H1 (cell line): ENCODE data around the gene GPC6. TPM values are rescaled to one million over a fixed set of nuclear protein-coding genes. Genes with fewer than 3 reads are reported as not detected.

ENCODE experiments used
- CTCF ChIA-PET: fragments of 300-600 bp; sonication (Branson Sonifier 250); formaldehyde crosslinking; loops from one replicate; lab custom pipeline; 2021; ENCODE audit not compliant: partially characterized antibody; lab: Charles Lee
- POLR2A ChIA-PET: fragments of 300-600 bp; sonication (Branson Sonifier 250); formaldehyde crosslinking; loops from one replicate; lab custom pipeline; 2021; ENCODE audit warnings: inconsistent platforms; ENCODE audit not compliant: partially characterized antibody; lab: Charles Lee
- DNase-seq, 2 experiments: peaks; one replicate each; pipeline versions ENCODE4 v3.0.0 to v3.0.0-alpha.2; 2010 to 2022; ENCODE audit warnings: low spot score in 2 of 2, low read depth in 1 of 2, mixed read lengths in 1 of 2
- FAIRE-seq: peaks from 2 replicates; lab custom pipeline; 2011; peaks lifted over from hg19 to GRCh38; lab: Jason Lieb, UNC
- H2AFZ ChIP-seq: 2 replicates; pipeline ENCODE4 v1.8.1; 2012; ENCODE audit warnings: low read length, inconsistent platforms
- H2AK5ac ChIP-seq: 2 replicates; pipeline ENCODE4 v1.6.1; 2013; ENCODE audit warnings: low read depth, low read length
- H2BK120ac ChIP-seq: replicated peaks from 2 replicates; pipeline ENCODE3; 2013; ENCODE audit warnings: low read depth, low read length, inconsistent platforms
- H2BK12ac ChIP-seq: 2 replicates; pipeline ENCODE4 v1.6.1; 2013; ENCODE audit warnings: low read depth, low read length
- H2BK15ac ChIP-seq: 2 replicates; pipeline ENCODE4 v1.6.1; 2013; ENCODE audit warnings: low read length
- H2BK20ac ChIP-seq: 2 replicates; pipeline ENCODE4 v1.6.1; 2013; ENCODE audit warnings: low read length
- H2BK5ac ChIP-seq: 2 replicates; pipeline ENCODE4 v1.6.1; 2013; ENCODE audit warnings: low read depth, low read length
- H3K14ac ChIP-seq: 2 replicates; pipeline ENCODE4 v1.6.1; 2013; ENCODE audit warnings: inconsistent platforms; ENCODE audit not compliant: insufficient read length
- H3K18ac ChIP-seq: 2 replicates; pipeline ENCODE4 v1.6.1; 2013; ENCODE audit warnings: low read length; ENCODE audit errors: extremely low read depth
- H3K23ac ChIP-seq: 2 replicates; pipeline ENCODE4 v1.6.1; 2013; ENCODE audit warnings: inconsistent platforms; ENCODE audit not compliant: insufficient read length
- H3K23me2 ChIP-seq: 2 replicates; pipeline ENCODE4 v1.6.1; 2013; ENCODE audit warnings: low read depth, low read length
- H3K27ac ChIP-seq: 2 replicates; pipeline ENCODE4 v1.6.1; 2011; ENCODE audit warnings: low read depth, low read length, inconsistent platforms
- H3K27me3 ChIP-seq, 4 experiments: replicated peaks in 1 of 4; 1 replicate in 1 of 4; 2 replicates in 3 of 4; pipeline versions ENCODE4 v1.6.1 to v1.8.1; 2011 to 2013; ENCODE audit warnings: low read length in 3 of 4, mild to moderate bottlenecking in 3 of 4, inconsistent platforms in 2 of 4, mixed read lengths in 2 of 4, moderate library complexity in 1 of 4; ENCODE audit not compliant: control insufficient read depth in 3 of 4, insufficient read depth in 3 of 4; ENCODE audit errors: extremely low read depth in 1 of 4
- H3K36me3 ChIP-seq, 4 experiments: 2 replicates each; pipeline versions ENCODE4 v1.6.1 to v1.8.1; 2011 to 2013; ENCODE audit warnings: mild to moderate bottlenecking in 4 of 4, low read length in 3 of 4, moderate library complexity in 2 of 4, control low read depth in 1 of 4, inconsistent platforms in 1 of 4; ENCODE audit not compliant: insufficient read depth in 4 of 4, control insufficient read depth in 2 of 4
- H3K4ac ChIP-seq: replicated peaks from 2 replicates; pipeline ENCODE3; 2013; ENCODE audit warnings: low read length, low read depth, mixed read lengths, inconsistent platforms; ENCODE audit not compliant: insufficient read length
- H3K4me1 ChIP-seq, 4 experiments: replicated peaks in 1 of 4; 1 replicate in 1 of 4; 2 replicates in 3 of 4; pipeline versions ENCODE4 v1.6.1 to v1.8.1; 2011 to 2013; ENCODE audit warnings: low read length in 3 of 4, inconsistent platforms in 2 of 4, mixed read lengths in 1 of 4; ENCODE audit not compliant: insufficient read depth in 4 of 4, control insufficient read depth in 3 of 4
- H3K4me2 ChIP-seq, 2 experiments: 2 replicates each; pipeline versions ENCODE4 v1.6.1 to v1.8.1; 2011 to 2013; ENCODE audit warnings: low read depth in 2 of 2, low read length in 2 of 2, control low read depth in 1 of 2, inconsistent platforms in 1 of 2, mild to moderate bottlenecking in 1 of 2; ENCODE audit not compliant: insufficient read depth in 1 of 2
- H3K4me3 ChIP-seq, 4 experiments: fragments of 200-600, 300-600 bp in 1 of 4; sonication (generic), shearing (Covaris generic), sonication (Bioruptor Twin) in 1 of 4; 2 replicates each; pipeline versions ENCODE4 v1.5.1 to v1.8.1; 2011 to 2016; ENCODE audit warnings: low read length in 4 of 4, low read depth in 3 of 4, control low read depth in 2 of 4, inconsistent platforms in 2 of 4, mild to moderate bottlenecking in 2 of 4, mixed read lengths in 1 of 4, moderate library complexity in 1 of 4; ENCODE audit not compliant: insufficient read depth in 2 of 4; ENCODE audit errors: extremely low read depth in 1 of 4
- H3K56ac ChIP-seq: replicated peaks from 2 replicates; pipeline ENCODE3; 2013; ENCODE audit warnings: low read depth, mild to moderate bottlenecking, mixed read lengths, low read length, inconsistent platforms; ENCODE audit not compliant: insufficient read length
- H3K79me1 ChIP-seq: 2 replicates; pipeline ENCODE4 v1.6.1; 2013; ENCODE audit warnings: low read depth, low read length, control low read depth
- H3K79me2 ChIP-seq, 2 experiments: 2 replicates each; pipeline versions ENCODE4 v1.6.1 to v1.8.1; 2012 to 2013; ENCODE audit warnings: low read length in 2 of 2, mild to moderate bottlenecking in 2 of 2, inconsistent platforms in 1 of 2; ENCODE audit not compliant: insufficient read depth in 2 of 2, control insufficient read depth in 1 of 2
- H3K9ac ChIP-seq, 4 experiments: replicated peaks in 1 of 4; 1 replicate in 1 of 4; 2 replicates in 3 of 4; pipeline versions ENCODE4 v1.6.1 to v1.8.1; 2011 to 2013; ENCODE audit warnings: low read depth in 3 of 4, low read length in 3 of 4, control low read depth in 2 of 4, mild to moderate bottlenecking in 2 of 4, moderate library complexity in 2 of 4, inconsistent platforms in 1 of 4; ENCODE audit errors: extremely low read depth in 1 of 4
- H3K9me3 ChIP-seq, 2 experiments: 2 replicates each; pipeline versions ENCODE4 v1.6.1 to v1.8.1; 2012 to 2013; ENCODE audit warnings: mild to moderate bottlenecking in 2 of 2, moderate library complexity in 2 of 2, control low read depth in 1 of 2, inconsistent platforms in 1 of 2, low read depth in 1 of 2, low read length in 1 of 2, mixed read lengths in 1 of 2; ENCODE audit not compliant: insufficient read depth in 2 of 2
- H4K20me1 ChIP-seq, 2 experiments: replicated peaks in 1 of 2; 2 replicates each; pipeline versions ENCODE3 to v1.8.1; 2011 to 2013; ENCODE audit warnings: inconsistent platforms in 2 of 2, low read length in 2 of 2, mild to moderate bottlenecking in 1 of 2; ENCODE audit not compliant: insufficient read depth in 2 of 2, control insufficient read depth in 1 of 2
- H4K5ac ChIP-seq: 2 replicates; pipeline ENCODE4 v1.6.1; 2013; ENCODE audit warnings: low read length, low read depth, mixed read lengths, inconsistent platforms; ENCODE audit not compliant: insufficient read length
- H4K8ac ChIP-seq: 2 replicates; pipeline ENCODE4 v1.8.0; 2013; ENCODE audit warnings: mild to moderate bottlenecking, moderate library complexity, low read length, inconsistent platforms; ENCODE audit not compliant: insufficient read depth; ENCODE audit errors: extremely low read depth
- H4K91ac ChIP-seq: replicated peaks from 2 replicates; pipeline ENCODE3; 2013; ENCODE audit warnings: low read length, mixed read lengths, inconsistent platforms; ENCODE audit not compliant: insufficient read length
- BRCA1 ChIP-seq: IDR thresholded peaks from 2 replicates; pipeline ENCODE4 v1.6.1; 2012; ENCODE audit warnings: low read depth, low read length, improper control_type of control experiment
- CTCF ChIP-seq, 3 experiments: IDR thresholded peaks; 1 replicate in 2 of 3; 2 replicates in 1 of 3; pipeline versions ENCODE4 v1.5.1 to v1.6.1; 2011; ENCODE audit warnings: low read length in 3 of 3, mild to moderate bottlenecking in 3 of 3, inconsistent platforms in 2 of 3, low read depth in 1 of 3, moderate library complexity in 1 of 3; ENCODE audit not compliant: insufficient read depth in 1 of 3; ENCODE audit errors: control extremely low read depth in 1 of 3
- RAD21 ChIP-seq, 2 experiments: IDR thresholded peaks in 1 of 2; conservative IDR thresholded peaks in 1 of 2; 2 replicates each; pipeline ENCODE4 v1.6.1; 2011; ENCODE audit warnings: low read depth in 2 of 2, low read length in 2 of 2, improper control_type of control experiment in 1 of 2, inconsistent platforms in 1 of 2, mild to moderate bottlenecking in 1 of 2, moderate library complexity in 1 of 2
- WGBS, 2 experiments: shearing (Covaris generic) in 1 of 2; methylation state at CpG; one replicate each; pipeline versions ENCODE4 v1.1.6 to v1.1.7; 2013 to 2015; ENCODE audit warnings: low lambda C conversion rate in 2 of 2, mixed read lengths in 2 of 2, inconsistent platforms in 1 of 2, low coverage in 1 of 2, missing lambda C conversion rate in 1 of 2; ENCODE audit not compliant: insufficient replicate concordance in 2 of 2, insufficient coverage in 1 of 2, insufficient read length in 1 of 2; ENCODE audit errors: extremely low coverage in 1 of 2, missing lambda C conversion rate in 1 of 2; 5-methylcytosine and 5-hydroxymethylcytosine counted together
- polyA plus RNA-seq, 7 experiments: library from polyadenylated mRNA; depleted of rRNA in 3 of 7; stranded (reverse) in 5 of 7; unstranded in 2 of 7; fragments of >200 nt in 5 of 7; fragments of 200-250 nt in 2 of 7; gene quantifications; 1 replicate in 5 of 7; 2 replicates in 1 of 7; 4 replicates in 1 of 7; pipeline versions ENCODE4 v1.2.1 to v1.2.3, GENCODE V29; 2011 to 2013; ENCODE audit warnings: missing spikeins in 2 of 7, mixed read lengths in 2 of 7
- total RNA-seq: library from RNA; stranded (reverse); fragmentation: NEBNext Ultra II Directional; extraction: Animal tissue kit (Norgen Biotek cat#: 25700); gene quantifications from 2 replicates; pipeline ENCODE4 v1.2.1, GENCODE V29; 2021

GPC6 gene
- total and polyA plus RNA-seq, 2 of the 8 experiments (the other 6 are each of a cell fraction or from before 2014, with no cell fraction given): 5.4 to 12.0 TPM

DNA sequence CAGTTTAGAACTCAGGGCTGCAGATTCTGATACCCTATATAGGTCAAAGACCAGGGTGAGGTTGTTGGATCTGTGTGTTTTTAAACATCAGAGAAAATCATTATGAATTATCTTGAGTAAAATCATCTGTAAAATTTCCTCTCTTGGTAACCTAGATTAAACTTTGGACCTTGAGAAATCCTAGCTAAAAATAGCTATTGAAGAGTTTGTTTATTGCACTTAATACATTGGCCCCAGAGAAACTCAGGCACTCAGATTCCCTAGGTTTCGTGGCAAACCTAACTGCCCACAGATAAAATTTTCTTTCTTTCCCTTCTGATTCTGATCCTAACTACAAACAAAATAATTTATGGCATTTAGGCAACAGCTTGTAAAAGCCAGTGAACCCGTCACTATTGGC, 102.3 kb downstream of the GPC6 start:
- Histone ChIP-seq H4K20me1 (no peaks in the 10 kb centered on the region), H3K9me3 (no peaks in the 10 kb centered on the region), H2BK15ac (no peak overlapping the region), H2AK5ac (no peak overlapping the region), H3K27me3 (no peaks in the 10 kb centered on the region), H2BK12ac (no peak overlapping the region), H3K79me2 (peaks cover 0 to 9% of the 10 kb centered on the region in 2 experiments; a peak in 1 of 4 replicates), H3K4me1 (peaks cover 0 to 3% (median under 1%) of the 10 kb centered on the region in 4 experiments; a peak in 2 of 7 replicates), H3K4me2 (no peak overlapping the region), H2AFZ (no peak overlapping the region), H4K8ac (no peak overlapping the region), H3K4ac (no peak overlapping the region), H4K91ac (no peak overlapping the region), H3K14ac (no peak overlapping the region), H3K23ac (no peak overlapping the region), H3K9ac (no peak overlapping the region), H3K4me3 (no peak overlapping the region), H2BK20ac (no peak overlapping the region), H4K5ac (no peak overlapping the region), H3K36me3 (no peaks in the 10 kb centered on the region), H2BK5ac (no peak overlapping the region), H3K27ac (no peak overlapping the region), H3K23me2 (no peaks in the 10 kb centered on the region), H3K18ac (no peak overlapping the region), H3K79me1 (no peaks in the 10 kb centered on the region), H2BK120ac (no peak overlapping the region), H3K56ac (no peak overlapping the region)
- CTCF ChIA-PET: no interaction called here
- 90% methylated on average over 2 of the region's 2 CpGs; no CpG with 5 or more reads in 1 of the 2 experiments for WGBS, 2 experiments
- FAIRE-seq: no peak
- no peak for DNase-seq
- POLR2A ChIA-PET: no interaction called here
- TF ChIP-seq RAD21 (IDR thresholded peaks at IDR 0.05 in 1 of 2, conservative IDR thresholded peaks at IDR 0.05 in 1 of 2; ENCODE audit: low read depth in 2 of 2, low read length in 2 of 2): no peak
- no peak for TF ChIP-seq CTCF (IDR thresholded peaks at IDR 0.05; ENCODE audit: control extremely low read depth in 1 of 3, insufficient read depth in 1 of 3, low read depth in 1 of 3, low read length in 3 of 3)
- no peak for TF ChIP-seq BRCA1
